ENCODE data around the gene BOLL.
"Not testable (repeated sequence)": the region's sequence is repeated elsewhere in the genome, so short reads cannot be mapped to it uniquely, and the experiment has no call there.

BOLL gene

DNA sequence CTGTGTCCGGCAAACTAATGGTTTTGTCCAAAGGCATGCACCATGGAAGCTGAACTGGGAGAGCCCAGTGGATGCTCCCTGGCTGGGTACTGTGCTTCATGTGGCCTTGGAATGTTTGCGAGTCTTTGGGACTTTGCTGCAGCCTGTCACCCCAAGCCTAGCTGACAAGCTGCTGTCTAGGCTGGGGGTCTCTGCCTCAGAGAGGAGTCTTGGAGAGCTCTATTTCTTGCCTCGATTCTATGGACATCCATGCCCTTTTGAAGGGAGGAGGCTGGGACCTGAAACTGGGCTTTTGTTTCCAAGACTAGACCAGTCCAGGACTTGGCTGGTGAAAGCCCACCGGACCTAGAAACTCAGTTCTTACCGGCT, 78.3 kb downstream of the BOLL start:
- no peak for DNase-seq (ENCODE audit: low read depth in 2 of 2)

DNA sequence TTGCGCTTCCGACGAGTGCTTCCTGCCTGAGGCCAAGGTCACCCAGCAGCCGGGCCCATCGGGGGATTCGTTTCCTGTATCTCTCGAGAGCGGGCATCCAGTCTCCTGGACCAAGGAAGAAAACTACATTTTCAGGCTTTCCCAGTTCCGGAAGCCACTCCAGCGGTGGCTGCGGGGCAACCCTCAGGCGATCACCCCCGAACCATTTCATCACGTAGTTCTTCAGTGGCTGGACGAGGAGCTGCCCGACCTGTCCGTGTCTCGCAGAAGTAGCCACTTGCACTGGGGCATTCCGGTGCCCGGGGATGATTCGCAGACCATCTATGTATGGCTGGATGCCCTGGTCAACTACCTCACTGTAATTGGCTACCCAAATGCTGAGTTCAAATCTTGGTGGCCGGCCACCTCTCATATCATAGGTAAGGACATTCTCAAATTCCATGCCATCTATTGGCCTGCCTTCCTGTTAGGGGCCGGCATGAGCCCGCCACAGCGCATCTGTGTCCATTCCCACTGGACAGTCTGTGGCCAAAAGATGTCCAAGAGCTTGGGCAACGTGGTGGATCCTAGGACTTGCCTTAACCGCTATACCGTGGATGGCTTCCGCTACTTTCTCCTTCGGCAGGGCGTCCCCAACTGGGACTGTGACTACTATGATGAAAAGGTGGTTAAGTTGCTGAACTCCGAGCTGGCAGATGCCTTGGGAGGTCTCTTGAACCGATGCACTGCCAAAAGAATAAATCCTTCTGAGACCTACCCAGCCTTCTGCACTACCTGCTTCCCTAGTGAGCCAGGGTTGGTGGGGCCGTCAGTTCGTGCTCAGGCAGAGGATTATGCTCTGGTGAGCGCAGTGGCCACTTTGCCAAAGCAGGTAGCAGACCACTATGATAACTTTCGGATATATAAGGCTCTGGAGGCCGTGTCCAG, 78.9 kb downstream of the BOLL start:
- no peak for DNase-seq (ENCODE audit: low read depth in 2 of 2)

DNA sequence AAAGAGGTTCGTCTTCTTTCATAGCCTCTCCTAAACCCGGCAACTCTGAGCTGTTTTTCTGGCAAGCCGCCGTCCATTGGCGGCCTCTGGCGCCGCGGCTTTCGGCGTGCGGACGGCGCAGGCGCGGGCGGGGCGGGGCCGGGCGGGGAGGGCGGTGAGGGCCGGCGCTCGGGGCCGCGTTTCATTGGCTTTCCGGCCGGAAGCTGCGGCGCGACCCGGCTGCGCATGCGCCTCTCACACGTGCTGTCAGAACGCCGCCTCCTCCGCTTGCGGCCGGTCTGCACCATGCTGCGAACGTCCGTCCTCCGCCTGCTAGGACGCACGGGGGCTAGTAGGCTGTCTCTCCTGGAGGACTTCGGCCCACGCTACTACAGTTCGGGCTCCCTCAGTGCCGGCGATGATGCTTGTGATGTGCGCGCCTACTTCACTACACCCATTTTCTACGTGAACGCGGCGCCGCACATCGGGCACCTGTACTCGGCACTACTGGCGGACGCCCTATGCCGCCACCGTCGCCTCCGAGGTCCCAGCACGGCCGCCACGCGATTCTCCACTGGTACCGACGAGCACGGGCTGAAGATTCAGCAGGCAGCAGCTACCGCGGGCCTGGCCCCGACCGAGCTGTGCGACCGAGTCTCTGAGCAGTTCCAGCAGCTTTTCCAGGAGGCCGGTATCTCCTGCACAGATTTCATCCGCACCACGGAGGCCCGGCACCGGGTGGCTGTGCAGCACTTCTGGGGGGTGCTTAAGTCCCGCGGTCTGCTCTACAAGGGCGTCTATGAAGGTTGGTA, 79.8 kb downstream of the BOLL start, which contains the start of gene MARS2:
Gene MARS2, plus strand, starts transcription at position 249 of the 791 bp plus-strand sequence. Its CDS starts 37 bp downstream, at position 286.
- DNase-seq (ENCODE audit: low read depth in 2 of 2): peak; percentile 80 to 84

DNA sequence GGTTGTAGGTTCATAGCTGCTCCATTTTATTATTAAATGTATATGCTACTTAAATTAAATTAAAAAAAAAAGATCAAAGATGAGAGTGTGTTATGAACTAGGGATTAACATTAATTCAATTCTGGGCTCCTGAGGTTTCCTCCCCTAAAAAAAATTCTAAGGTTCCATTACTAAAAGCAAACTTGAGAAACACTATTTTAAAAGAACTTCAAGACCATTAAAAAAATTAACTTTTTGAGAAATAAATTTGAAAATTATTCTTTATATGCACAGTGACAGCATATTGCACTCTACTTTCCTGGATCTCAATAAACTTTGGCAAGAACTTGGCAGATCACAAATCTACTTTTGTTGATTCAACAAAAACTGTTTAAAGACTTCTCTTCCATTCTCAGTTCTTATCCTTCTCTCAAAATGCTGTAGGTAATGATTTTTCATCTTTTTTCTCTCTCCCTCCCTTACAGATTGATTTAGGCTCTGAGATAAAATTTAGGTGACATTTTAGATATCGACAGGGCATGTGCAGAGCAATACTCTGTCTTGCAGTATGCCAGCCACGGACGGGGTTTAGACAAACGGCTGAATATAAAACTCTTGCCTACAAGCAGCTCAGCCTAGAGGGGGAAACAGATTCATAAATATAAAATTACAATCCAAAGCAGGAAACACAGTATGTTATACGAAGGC, 80.5 kb downstream of the BOLL start:
- DNase-seq (ENCODE audit: low read depth in 2 of 2): no peak

DNA sequence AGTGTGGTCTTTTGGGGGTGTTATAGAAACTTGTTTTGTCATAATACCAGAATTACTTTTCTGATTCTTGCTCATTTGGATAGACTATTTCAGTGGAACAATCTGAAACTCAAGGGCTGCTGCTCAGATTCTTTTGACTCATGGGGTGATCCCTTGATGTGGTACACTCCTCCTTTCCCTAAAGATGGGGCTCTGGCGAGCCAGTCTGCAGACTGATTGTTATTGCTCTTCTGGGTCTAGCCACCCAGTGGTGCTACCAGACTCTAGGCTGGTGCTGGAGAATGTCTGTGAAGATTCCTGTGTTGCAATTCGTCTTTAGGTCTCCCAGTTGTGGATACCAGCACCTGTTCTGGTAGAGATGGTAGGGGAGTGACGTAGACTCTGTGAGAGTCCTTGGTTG, 84.2 kb downstream of the BOLL start:
- no peak for DNase-seq (ENCODE audit: low read depth in 2 of 2)

DNA sequence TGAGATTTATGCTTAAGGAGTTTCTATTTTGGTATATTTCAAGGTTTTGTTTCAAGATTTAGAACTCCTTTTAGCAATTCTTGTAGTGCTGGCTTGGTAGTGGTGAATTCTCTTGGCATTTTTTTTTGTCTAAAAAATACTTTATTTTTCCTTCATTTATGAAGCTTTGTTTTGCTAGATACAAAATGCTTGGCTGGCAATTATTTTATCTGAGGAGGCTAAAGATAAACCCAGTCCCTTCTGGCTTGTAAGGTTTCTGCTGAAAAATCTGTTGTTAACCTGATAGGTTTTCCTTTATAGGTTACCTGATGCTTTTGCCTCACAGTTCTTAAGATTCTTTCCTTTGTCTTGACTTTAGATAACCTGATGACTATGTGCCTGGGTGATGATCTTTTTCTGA, 85.4 kb downstream of the BOLL start:
- DNase-seq (ENCODE audit: low read depth in 2 of 2): not testable (repeated sequence)

DNA sequence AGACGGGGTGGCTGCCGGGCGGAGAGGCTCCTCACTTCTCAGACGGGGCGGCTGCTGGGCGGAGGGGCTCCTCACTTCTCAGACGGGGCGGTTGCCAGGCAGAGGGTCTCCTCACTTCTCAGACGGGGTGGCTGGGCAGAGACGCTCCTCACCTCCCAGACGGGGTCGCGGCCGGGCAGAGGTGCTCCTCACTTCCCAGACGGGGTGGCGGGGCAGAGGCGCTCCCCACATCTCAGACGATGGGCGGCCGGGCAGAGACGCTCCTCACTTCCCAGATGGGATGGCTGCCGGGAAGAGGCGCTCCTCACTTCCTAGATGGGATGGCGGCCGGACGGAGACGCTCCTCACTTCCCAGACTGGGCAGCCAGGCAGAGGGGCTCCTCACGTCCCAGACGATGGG, 88.5 kb downstream of the BOLL start:
- not testable (repeated sequence) for DNase-seq (ENCODE audit: low read depth in 2 of 2)

DNA sequence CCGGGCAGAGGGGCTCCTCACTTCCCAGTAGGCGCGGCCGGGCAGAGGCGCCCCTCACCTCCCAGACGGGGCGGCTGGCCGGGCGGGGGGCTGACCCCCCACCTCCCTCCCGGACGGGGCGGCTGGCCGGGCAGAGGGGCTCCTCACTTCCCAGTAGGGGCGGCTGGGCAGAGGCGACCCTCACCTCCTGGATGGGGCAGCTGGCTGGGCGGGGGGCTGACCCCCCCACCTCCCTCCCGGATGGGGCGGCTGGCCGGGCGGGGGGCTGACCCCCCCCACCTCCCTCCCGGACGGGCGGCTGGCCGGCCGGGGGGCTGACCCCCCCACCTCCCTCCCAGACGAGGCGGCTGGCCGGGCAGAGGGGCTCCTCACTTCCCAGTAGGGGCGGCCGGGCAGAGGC, 89.1 kb downstream of the BOLL start:
- not testable (repeated sequence) for DNase-seq (ENCODE audit: low read depth in 2 of 2)

DNA sequence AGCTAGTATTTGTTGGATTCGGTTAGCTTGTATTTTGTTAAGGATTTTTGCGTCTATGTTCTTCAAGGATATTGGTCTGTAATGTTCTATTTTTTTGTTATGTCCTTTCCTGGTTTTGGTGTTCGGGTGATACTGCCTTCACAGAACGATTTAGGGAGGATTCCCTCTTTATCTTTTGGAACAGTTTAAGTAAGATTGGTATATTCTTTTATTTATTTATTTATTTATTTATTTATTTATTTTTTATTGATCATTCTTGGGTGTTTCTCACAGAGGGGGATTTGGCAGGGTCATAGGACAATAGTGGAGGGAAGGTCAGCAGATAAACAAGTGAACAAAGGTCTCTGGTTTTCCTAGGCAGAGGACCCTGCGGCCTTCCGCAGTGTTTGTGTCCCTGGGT, 89.9 kb downstream of the BOLL start:
- not testable (repeated sequence) for DNase-seq (ENCODE audit: low read depth in 2 of 2)

DNA sequence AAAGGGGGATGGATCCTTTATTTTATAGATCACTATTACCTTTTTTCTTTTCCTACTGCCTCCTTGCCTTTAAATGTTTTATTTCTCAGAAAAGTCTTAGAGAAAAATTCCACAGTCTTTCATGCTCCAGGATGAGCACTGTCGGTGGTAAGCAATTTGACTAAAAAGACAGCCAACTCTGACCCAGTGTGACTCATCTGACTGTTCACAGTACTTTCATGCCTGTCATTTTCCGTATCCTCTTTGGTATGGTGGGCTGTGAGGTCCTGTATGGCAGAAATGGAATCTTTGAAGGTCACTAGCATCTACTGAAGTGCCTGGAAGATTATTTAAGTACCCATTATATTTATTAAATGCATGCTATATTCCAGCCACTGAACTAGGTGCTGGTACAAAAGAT, 107.6 kb downstream of the BOLL start:
- peak in 1 of 2 experiments; percentile 13 for DNase-seq (ENCODE audit: low read depth in 2 of 2)

DNA sequence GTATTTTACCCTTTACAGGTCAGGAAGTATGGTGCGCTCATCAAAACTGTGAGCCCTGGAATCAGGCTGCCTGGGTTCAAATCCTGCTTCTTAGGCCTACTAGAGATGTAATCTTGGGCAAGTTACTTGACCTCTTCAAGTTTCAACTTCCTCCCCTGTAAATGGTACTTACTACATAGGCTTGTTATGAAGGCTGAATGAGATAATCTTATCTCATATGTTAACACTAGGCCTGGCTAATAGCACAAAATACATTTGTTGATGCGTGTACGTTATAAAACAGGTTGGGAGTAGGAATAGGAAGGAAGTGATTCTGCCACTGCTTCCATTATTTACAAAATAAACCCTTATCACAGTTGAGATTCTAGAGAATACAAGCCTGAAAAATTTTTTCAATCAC, 108.1 kb downstream of the BOLL start:
- DNase-seq (ENCODE audit: low read depth in 2 of 2): no peak
